ENCODE measurements around the gene RNF166. TPM values are rescaled to one million over a fixed set of nuclear protein-coding genes. Genes with fewer than 3 reads are reported as not detected.

RNF166 gene
- total and polyA plus RNA-seq, 4 donors: 6.5 to 9.1 (median 7.6) TPM

GRCh38 chr16:88653596-88654362, 52.4 kb downstream of the RNF166 start (continued):
- TF ChIP-seq ZBTB33 (IDR thresholded peaks at IDR 0.05) (no peak), NR2F2 (IDR thresholded peaks at IDR 0.05) (no peak)

GRCh38 chr16:88653101-88653500, 53.1 kb downstream of the RNF166 start:
- TF ChIP-seq MAX (IDR thresholded peaks at IDR 0.05) (no peak), GABPA (IDR thresholded peaks at IDR 0.05 in 1 of 2, conservative IDR thresholded peaks at IDR 0.05 in 1 of 2) (no peak), FOXA1 (IDR thresholded peaks at IDR 0.05) (no peak), JUND (IDR thresholded peaks at IDR 0.05) (no peak), YY1 (IDR thresholded peaks at IDR 0.05) (no peak), RXRA (IDR thresholded peaks at IDR 0.05) (no peak), SP1 (IDR thresholded peaks at IDR 0.05) (no peak), RAD21 (IDR thresholded peaks at IDR 0.05) (no peak), ZBTB33 (IDR thresholded peaks at IDR 0.05) (no peak), TAF1 (conservative IDR thresholded peaks at IDR 0.05) (no peak)
- no peak for DNase-seq (ENCODE audit: low spot score)
- Histone ChIP-seq H3K36me3 (ENCODE audit: control insufficient read depth in 4 of 4, insufficient read depth in 3 of 4, low read depth in 1 of 4, low read length in 3 of 4) (peaks cover 9 to 39% (median 20%) of the 10 kb centered on the region in 4 donors), H3K4me3 (ENCODE audit: low read depth in 1 of 3, low read length in 3 of 3) (no peak overlapping the region), H3K27me3 (ENCODE audit: control insufficient read depth in 4 of 4, insufficient read depth in 4 of 4, low read length in 3 of 4) (no peaks in the 10 kb centered on the region), H3K9me3 (ENCODE audit: control insufficient read depth in 4 of 4, low read length in 3 of 4) (no peaks in the 10 kb centered on the region), H3K9ac (ENCODE audit: low read depth in 1 of 2, low read length in 2 of 2) (no peak overlapping the region), H3K27ac (ENCODE audit: low read depth in 1 of 2, low read length in 2 of 2) (no peak overlapping the region), H3K4me1 (ENCODE audit: control insufficient read depth in 4 of 4, insufficient read depth in 4 of 4, low read length in 3 of 4) (peaks cover 0 to 11% (median 3%) of the 10 kb centered on the region in 4 donors)
- WGBS: 93% methylated on average over 13 of the region's 13 CpGs

- WGBS: 91% methylated on average over 8 of the region's 8 CpGs
- Histone ChIP-seq H3K4me3 (ENCODE audit: low read depth in 1 of 3, low read length in 3 of 3) (no peak overlapping the region), H3K27me3 (ENCODE audit: control insufficient read depth in 4 of 4, insufficient read depth in 4 of 4, low read length in 3 of 4) (no peaks in the 10 kb centered on the region), H3K4me1 (ENCODE audit: control insufficient read depth in 4 of 4, insufficient read depth in 4 of 4, low read length in 3 of 4) (peaks cover 0 to 11% (median 3%) of the 10 kb centered on the region in 4 donors), H3K9me3 (ENCODE audit: control insufficient read depth in 4 of 4, low read length in 3 of 4) (no peaks in the 10 kb centered on the region), H3K27ac (ENCODE audit: low read depth in 1 of 2, low read length in 2 of 2) (no peak overlapping the region), H3K36me3 (ENCODE audit: control insufficient read depth in 4 of 4, insufficient read depth in 3 of 4, low read depth in 1 of 4, low read length in 3 of 4) (peaks cover 9 to 37% (median 19%) of the 10 kb centered on the region in 4 donors), H3K9ac (ENCODE audit: low read depth in 1 of 2, low read length in 2 of 2) (no peak overlapping the region)
- DNase-seq (ENCODE audit: low spot score): no peak
- TF ChIP-seq MAX (IDR thresholded peaks at IDR 0.05): no peak
- TF ChIP-seq ATF3 (IDR thresholded peaks at IDR 0.05): no peak
- TF ChIP-seq REST (IDR thresholded peaks at IDR 0.05): no peak
- TF ChIP-seq TAF1 (conservative IDR thresholded peaks at IDR 0.05): no peak
- TF ChIP-seq RAD21 (IDR thresholded peaks at IDR 0.05): no peak
- no peak for TF ChIP-seq ZBTB33 (IDR thresholded peaks at IDR 0.05)
These were observed 53.5 kb downstream of the RNF166 start for GRCh38 chr16:88652762-88653063.
